ENCODE results near the gene BMPR1A.

DNA sequence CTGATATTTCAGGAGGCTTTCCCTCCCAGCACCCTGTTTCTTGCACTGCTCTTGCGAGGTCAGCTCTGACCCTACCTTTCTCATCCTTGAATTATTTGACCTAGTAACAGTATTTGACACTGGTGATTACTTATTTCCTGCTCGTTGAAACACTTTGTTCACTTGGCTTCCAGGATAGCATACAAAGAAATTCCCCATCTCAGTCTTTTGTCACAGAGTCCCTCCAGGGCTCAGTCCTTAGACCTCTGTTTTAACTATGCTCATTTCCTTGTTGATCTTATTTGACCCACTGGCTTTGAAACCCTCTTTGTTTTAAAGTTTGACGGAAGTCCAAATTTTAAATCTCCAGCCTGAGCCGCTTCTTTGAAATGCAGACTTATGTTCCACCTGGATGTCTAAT, 29.9 kb downstream of the BMPR1A start:
- TF ChIP-seq, protein P1, sequence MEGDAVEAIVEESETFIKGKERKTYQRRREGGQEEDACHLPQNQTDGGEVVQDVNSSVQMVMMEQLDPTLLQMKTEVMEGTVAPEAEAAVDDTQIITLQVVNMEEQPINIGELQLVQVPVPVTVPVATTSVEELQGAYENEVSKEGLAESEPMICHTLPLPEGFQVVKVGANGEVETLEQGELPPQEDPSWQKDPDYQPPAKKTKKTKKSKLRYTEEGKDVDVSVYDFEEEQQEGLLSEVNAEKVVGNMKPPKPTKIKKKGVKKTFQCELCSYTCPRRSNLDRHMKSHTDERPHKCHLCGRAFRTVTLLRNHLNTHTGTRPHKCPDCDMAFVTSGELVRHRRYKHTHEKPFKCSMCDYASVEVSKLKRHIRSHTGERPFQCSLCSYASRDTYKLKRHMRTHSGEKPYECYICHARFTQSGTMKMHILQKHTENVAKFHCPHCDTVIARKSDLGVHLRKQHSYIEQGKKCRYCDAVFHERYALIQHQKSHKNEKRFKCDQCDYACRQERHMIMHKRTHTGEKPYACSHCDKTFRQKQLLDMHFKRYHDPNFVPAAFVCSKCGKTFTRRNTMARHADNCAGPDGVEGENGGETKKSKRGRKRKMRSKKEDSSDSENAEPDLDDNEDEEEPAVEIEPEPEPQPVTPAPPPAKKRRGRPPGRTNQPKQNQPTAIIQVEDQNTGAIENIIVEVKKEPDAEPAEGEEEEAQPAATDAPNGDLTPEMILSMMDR (conservative IDR thresholded peaks at IDR 0.05; ENCODE audit: low read depth, low read length), result no peak
- no peak for TF ChIP-seq ELK1 (IDR thresholded peaks at IDR 0.05; ENCODE audit: borderline replicate concordance, low read depth, low read length)
- no peak for TF ChIP-seq POLR2A (IDR thresholded peaks at IDR 0.05; ENCODE audit: low read depth, low read length)
- TF ChIP-seq MXI1 (IDR thresholded peaks at IDR 0.05; ENCODE audit: borderline replicate concordance, low read depth, low read length), result no peak
- no peak for TF ChIP-seq BHLHE40 (IDR thresholded peaks at IDR 0.05; ENCODE audit: low read depth, low read length)
- no peak for TF ChIP-seq CHD1 (IDR thresholded peaks at IDR 0.05; ENCODE audit: low read depth, low read length)
- TF ChIP-seq FOS (IDR thresholded peaks at IDR 0.05; ENCODE audit: low read depth, low read length), result no peak
- no peak for TF ChIP-seq MAFK (IDR thresholded peaks at IDR 0.05; ENCODE audit: low read depth, low read length)
- no peak for TF ChIP-seq MAZ (IDR thresholded peaks at IDR 0.05; ENCODE audit: borderline replicate concordance, low read depth, low read length)
- no peak for TF ChIP-seq CEBPB (IDR thresholded peaks at IDR 0.05; ENCODE audit: low read depth, low read length)
